Activated CD4-positive, alpha-beta T cell treated with anti-CD3 and anti-CD28 coated beads, Interleukin-2, amount 50 U/mL, for 16 hours (primary cell): Measurements from ENCODE around the gene ARPC1B.
A peak's percentile ranks its signal among the peaks of the same experiment; 100 is the strongest.
"Not testable (repeated sequence)": the region's sequence is repeated elsewhere in the genome, so short reads cannot be mapped to it uniquely, and the experiment has no call there.

Source experiments
- DNase-seq: peaks from one replicate; pipeline ENCODE4 v3.0.0-alpha.2; 2020

The ARPC1B gene

DNA sequence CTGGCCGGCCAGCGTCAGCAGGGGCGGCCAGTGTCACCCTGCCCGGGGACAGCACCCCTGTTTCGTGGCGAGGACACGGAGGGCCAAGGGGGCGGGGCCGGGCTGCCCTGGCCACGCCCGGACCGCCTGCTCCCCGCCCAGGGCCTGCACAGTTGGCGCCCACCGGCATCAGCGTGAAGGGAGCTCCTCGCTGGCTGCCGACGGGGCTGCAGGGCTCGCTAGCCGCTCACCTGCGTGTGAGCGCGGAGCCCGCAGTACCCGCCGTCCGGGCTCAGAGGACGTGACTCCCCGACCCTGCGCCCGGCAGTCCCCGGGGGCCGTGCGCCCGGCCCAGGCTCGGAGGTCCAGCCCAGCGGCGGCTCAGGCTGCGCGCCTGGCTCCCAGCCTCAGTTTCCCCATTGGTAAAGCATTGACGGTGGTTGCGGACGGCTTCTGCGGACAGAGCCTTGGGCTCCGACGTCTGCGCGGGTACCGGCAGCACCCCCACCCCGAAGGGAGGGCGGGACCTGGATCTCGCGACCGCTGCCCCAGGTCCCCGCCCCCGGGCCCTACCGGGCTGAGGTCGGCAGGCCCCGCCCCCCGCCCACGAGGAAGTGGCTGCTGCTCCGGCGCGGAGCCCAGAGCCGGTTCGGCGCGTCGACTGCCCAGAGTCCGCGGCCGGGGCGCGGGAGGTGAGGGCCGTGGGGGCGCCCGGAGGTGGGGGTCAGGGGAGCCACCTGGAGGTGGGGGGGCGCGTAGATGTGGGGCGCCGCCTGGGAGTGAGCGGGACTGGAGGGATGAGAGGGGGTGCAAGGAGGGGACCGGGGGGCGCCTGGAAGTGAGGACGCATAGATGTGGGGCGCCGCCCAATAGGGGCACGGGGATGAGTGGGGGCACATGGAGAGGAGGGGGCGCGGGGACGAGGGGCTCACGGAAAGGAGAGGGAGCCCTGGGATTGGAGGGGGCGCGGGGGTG lies at the start of gene ARPC1B:
TSS of gene ARPC1B (plus strand) at position 620 of the 954 bp plus-strand sequence. CDS start 10,985 bp downstream, outside the sequence.
- DNase-seq = peak; percentile 86

DNA sequence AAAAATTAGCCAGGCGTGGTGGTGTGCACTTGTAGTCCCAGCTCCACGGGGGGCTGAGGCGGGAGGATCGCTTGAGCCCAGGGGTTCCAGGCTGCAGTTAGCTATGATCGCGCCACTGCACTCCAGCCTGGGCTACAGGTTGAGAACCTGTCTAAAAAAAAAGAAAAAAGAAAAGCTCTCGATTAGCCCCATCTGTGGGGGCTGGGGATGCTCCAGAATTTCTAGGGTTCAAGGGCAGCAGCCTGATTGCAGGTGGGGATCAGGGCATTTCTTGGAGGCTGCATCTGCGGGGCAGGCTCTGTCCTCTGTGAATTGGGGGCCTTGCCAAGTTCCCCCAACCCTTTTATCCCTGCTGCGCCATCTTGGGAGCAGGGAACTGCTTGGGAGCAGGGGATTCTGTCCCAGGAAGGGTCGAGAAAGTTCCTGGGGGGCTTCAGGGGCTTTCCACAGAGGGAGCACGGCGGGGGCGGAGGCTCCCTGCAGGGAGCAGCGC lies 49.5 kb upstream of the ARPC1B start:
- no peak for DNase-seq

DNA sequence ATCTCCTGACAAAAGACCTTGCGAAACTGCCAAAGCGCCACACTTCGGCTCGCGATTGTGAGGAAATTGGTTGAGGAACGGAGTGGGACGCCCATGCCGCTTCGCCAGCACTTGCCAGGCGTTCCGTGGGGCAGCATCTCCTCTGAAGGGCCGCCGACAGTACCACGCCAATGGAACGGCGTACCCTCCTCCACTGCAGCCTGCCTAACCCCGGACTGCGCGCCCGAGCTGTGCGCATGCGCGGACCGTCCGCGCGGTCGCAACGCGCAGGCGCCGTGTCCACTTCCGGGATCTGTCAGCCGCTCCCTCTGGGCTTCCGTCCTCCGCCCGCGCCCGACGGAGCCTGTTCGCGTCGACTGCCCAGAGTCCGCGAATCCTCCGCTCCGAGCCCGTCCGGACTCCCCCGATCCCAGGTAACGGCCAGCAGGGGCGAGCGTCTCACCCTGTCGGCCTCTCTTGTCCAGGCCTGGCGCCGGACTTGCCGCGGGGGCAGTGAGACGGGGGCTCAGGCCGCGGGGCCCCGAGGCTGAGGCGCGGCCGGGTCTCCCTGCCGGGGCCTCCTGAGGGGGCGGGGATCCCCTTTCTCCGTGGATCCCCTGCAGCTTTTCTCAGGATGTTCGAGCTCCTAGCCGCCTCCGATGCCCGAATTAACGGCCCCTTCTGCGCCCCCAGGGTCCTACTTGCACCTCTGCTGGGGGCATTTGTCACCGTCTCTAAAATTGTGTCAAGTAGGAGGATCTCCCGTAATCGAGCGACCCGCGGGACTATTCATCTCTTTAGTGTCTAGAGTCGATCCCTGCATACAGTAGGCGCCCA lies 48.7 kb upstream of the ARPC1B start, which contains the start of gene ARPC1A:
TSS of gene ARPC1A (plus strand) at position 307 of the 816 bp plus-strand sequence. CDS start 7,456 bp downstream, outside the sequence.
- peak; percentile 93 for DNase-seq

DNA sequence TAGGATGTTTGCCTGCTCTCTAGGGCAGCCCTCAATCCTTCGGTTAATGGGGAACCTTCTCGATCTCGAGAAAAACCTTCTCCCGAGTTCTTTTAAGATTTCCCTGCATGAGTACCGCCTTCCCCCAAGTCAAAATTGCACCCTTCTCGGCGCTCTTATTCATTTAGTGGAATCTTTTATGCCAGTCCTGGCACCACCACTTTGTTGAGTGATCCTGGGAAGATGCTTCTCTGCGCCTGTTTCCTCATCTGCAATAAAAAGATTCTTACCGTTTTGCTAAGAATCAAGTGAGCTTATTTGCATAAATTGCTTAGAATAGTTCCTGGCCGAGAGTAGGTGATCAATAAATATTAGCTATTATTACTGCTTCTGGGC lies 48.1 kb upstream of the ARPC1B start:
- no peak for DNase-seq

DNA sequence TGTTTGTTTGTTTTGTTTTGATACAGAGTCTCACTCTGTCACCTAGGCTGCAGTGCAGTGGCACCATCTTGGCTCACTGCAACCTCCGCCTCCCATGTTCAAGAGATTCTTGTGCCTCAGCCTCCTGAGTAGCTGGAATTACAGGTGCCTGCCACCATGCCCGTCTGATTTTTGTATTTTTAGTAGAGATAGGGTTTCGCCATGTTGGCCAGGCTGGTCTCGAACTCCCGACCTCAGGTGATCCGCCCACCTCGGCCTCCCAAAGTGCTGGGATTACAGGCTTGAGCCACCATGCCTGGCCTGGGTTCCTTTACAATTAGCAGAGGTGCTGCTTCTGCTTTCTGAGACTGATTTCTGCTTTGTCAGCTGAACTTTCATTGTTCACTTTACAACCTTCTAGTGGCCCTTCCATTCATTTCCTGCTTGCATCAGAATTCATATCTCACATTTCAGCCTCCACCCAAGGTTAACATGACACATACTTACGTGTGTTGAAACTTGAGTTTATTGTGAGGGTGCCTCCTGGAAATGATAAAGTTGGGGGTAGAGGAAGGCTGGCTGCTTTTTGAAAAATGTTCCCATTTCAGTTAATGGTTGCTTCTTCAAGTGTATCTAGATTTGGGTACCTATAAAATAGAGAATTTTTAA lies 44.1 kb upstream of the ARPC1B start:
- peak; percentile 74 for DNase-seq

DNA sequence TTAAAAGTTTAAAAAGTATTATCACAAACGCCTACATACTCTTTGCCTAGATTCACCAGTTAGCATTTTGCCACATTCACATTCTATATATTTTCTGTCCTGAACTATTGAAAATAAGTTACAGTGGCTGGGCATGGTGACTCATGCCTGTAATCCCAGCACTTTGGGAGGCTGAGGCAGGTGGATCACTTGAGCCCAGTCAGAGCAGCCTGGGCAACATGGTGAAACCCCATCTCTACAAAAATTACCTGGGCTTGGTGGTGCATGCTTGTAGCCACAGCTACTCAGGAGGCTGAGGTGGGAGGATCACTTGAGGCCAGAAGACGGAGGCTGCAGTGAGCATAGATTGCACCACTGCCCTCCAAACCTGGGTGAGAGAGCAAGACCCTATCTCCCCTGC lies 43.5 kb upstream of the ARPC1B start:
- DNase-seq = no peak

DNA sequence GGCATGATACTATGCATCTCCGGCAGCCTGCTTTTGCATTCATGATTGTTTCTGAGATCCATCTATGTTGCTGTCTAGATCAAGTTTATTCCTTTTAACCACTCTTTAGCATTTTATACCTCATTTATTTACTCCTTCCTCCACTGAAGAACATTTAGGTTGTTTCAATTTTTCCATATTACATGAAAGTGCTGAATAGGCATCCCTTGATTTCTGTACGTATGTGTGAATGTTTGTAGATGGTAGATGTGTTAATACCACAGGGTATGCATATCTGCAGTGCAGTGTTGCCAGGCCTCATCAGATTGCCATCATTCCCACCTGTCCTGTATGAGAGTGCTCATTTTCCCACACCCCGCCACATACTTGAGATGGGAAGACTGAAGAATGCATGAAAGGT lies 34.9 kb upstream of the ARPC1B start:
- no peak for DNase-seq

DNA sequence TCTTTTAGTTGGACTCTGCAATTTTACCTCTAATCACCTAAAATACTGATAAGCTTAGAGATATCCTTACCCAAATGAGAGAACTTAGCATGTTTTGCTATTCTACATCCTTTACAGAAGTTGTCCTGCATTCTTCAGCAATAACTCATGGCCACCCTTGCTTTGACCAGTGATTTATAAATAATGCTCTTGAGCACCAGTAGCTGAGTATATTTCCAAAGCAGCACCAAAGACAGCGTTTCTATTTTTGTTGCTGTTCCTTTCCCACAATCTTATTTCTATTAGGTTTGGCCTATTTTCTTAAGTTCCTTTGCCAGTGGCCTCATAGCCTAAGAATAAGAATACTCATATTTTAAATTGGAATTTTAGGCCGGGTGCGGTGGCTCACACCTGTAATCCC lies 33.9 kb upstream of the ARPC1B start:
- no peak for DNase-seq

DNA sequence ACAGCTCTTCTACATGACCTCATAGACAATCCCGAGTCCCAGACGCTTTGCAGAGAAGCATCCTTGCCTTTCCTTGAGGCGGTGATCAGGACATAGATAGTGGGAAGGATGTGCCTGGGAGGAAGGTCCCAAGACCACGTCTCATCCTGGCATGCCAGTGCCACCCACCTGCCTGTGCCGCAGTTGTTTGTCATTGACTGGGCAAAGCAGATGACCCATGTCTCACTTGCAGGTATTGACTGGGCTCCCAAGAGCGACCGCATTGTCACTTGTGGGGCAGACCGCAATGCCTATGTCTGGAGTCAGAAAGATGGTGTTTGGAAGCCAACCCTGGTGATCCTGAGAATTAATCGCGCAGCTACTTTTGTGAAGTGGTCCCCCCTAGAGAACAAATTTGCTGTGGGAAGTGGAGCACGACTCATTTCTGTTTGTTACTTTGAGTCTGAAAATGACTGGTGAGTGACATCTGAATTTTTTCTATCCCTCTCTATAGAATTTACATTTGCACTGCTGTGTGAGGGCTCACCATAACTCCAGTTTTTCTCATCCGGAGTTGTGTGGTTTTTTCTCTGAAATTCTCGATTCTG lies 30.4 kb upstream of the ARPC1B start:
- no peak for DNase-seq

DNA sequence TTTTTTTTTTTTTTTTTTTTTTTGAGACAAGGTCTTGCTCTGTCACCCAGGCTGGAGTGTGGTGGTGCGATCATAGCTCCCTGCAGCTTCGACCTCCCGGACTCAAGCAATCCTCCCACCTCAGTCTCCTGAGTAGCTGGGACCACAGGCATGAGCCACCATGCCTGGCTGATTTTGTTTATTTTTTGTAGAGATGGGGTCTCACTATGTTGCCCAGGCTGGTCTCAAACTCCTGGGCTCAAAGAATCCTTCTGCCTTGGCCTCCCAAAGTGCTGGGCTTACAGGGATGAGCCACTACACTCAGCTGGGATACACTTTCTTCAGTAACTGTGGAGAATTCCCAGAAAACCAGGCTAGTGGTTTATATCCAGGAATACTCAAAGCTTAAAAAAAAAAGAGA lies 23.9 kb upstream of the ARPC1B start:
- not testable (repeated sequence) for DNase-seq

DNA sequence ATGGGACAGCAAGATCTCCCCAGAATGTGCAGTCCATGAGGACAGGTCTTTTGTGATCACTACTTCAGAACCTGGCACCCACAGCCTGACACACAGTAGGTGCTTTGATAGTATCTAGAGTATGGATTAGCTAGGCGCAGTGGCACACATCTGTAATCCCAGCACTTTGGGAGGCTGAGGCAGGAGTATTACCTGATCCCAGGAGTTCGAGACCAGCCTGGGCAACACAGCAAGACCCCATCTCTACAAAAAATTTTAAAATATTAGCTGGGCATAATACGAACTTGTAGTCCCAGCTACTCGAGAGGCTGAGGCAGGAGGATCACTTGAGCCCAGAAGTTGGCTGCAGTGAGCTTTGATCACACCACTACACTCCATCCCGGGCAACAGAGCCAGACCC lies 22.3 kb upstream of the ARPC1B start:
- no peak for DNase-seq

DNA sequence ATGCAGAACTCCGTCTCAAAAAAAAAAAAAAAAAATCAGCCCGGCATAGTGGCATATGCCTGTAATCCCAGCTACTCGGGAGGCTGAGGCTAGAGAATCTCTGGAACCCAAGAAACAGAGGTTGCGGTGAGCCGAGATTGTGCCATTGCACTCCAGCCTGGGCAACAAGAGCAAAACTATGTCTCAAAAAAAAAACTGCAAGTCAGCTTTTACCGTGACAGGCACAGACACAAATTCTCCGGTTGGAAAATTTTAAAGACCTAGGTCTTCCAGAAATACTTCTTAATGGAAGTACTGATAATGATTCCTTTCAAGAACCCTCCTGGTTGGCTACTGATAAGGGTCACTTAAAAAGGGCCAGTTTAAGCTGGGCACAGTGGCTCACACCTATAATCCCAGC lies 19.4 kb upstream of the ARPC1B start:
- no peak for DNase-seq

DNA sequence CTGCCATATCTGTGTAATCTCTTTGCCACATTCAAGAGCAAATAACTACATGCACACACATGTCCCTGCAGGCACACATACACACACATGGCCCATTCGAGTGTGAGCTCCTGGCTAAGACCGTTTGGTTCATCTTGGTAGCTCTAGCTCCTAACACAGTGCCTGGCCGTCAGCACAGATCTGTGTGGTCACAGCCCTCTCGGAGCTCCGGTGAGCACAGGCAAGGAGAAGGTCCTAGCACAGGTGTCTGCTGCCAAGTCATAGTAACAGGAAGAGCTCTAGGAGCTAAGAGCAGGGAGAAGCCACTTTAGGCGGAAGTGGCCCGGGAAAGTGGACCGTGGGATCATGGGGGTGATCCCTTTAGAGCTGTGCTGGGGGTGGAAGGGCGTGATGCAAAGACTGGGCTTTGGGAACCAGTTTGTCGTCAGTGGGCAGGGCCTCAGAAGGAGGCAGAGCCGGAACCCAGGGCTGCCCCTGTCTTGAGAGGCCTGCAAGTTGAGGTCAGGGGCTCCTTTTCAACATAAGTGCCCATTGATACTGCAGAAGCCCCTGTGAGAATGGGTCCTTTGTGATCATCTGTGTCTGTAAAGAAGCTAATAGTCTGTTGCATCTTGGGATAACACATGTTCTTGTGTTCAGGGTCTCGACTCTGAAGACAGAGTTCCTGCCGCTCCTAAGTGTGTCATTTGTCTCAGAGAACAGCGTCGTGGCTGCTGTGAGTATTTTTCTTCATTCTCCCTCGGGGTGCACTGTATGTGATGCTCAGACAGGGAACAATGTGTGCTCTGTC lies 16.6 kb upstream of the ARPC1B start:
- DNase-seq = no peak

DNA sequence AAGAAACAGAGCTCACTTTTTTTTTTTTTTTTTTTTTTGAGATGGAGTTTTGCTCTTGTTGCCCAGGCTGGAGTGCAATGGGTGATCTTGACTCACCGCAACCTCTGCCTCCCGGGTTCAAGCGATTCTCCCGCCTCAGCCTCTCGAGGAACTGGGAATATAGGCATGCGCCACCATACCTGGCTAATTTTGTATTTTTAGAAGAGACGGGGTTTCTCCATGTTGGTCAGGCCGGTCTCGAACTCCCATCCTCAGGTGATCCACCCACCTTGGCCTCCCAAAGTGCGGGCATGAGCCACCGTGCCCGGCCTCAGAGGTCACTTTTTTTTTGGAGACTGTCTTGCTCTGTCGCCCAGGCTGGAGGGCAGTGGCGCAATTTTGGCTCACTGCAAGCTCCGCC lies 16.0 kb upstream of the ARPC1B start:
- not testable (repeated sequence) for DNase-seq

DNA sequence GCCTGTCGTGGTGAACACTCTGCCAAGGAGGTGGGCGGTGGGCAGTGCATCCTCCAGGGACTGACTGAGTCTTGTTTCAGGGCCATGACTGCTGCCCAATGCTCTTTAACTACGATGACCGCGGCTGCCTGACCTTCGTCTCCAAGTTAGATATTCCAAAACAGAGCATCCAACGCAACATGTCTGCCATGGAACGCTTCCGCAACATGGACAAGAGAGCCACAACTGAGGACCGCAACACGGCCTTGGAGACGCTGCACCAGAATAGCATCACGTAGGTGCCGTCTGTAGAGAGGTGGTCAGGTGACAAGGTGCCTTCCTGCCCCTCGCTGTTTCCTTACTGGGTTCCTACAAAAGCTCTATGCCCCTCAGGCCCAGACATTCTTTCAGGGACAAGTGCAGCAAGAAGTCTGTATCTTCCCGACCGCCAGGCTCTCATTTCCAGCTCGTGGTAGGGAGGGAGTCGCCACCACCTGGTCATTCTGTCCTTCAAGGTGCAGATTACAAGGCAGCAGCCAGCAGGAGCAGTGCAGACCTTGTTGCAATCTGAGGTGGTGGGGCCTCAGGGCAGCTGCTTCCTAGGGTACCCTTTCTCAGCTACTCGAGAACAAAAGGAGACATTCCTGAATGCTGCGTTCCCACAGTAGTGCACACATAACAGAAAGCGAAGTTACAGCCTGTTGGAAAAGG lies 14.9 kb upstream of the ARPC1B start:
- no peak for DNase-seq

DNA sequence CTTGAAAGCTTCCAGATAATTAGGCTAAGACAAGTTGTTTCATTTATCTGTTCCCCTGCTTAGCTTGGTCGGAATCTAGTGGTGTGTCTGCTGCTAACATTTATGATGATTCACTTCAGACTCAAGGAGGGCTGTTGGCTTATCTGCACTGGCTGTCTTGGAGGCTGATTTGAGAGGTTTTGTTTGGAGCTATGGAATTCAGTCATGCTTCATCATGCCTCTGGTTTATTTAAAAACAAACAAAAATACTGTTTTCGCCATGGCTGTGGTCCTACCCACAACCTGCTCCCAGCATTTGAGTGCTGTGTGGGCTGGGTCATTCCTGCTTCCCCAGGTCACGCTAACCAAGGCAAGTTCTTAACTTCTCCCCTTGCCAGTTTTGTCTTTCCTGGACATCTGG lies 11.7 kb upstream of the ARPC1B start:
- DNase-seq = no peak

DNA sequence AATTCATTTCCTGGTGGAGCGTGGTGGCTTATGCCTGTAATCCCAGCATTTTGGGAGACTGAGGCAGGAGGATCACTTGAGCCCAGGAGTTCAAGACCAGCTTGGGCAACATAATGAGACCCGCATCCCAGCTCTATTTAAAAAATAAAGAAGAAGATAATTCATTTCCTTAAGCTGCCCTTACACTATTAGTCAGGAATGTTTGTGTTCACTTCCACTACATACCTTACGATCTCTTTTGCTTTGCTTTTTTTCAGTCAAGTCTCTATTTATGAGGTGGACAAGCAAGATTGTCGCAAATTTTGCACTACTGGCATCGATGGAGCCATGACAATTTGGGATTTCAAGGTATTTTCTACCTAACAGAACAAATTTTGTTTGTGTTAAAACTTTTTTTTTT lies 11.2 kb upstream of the ARPC1B start:
- DNase-seq = no peak

DNA sequence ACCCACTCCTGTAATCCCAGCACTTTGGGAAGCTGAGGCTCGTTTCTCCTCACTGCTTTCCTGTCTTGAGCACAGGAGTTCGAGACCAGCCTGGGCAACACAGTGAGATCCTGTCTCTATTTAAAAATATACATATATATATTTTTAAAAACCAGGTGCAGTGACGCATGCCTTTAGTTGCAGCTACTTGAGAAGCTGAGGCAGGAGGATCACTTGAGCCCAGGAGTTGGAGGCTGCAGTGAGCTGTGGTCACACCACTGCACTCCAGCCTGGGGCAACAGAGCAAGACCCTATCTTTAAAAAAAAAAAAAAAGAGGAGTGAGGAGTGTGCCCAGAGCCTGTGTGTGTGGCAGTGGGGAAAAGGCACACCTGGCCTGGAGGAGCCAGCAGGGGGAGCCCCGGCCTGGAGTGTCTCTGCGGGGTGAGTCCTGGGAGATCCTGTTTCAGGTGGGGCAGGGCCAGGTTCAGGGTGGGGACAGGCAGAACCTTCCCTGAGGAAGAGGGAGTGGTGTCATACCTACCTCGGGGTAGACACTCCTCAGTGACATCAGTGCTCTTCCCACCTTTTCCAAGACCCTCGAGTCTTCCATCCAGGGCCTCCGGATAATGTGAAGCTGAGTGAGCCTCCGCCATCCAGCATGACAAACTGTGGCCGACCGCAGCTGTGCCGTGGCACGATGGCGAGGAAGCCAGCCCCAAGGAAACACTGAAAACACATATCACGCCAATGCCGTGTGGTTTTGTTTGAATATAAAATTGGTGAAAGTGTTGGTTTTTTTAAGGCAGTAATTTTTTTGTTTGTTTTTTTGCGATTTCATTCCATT lies 9.0 kb upstream of the ARPC1B start:
- peak; percentile 40 for DNase-seq

DNA sequence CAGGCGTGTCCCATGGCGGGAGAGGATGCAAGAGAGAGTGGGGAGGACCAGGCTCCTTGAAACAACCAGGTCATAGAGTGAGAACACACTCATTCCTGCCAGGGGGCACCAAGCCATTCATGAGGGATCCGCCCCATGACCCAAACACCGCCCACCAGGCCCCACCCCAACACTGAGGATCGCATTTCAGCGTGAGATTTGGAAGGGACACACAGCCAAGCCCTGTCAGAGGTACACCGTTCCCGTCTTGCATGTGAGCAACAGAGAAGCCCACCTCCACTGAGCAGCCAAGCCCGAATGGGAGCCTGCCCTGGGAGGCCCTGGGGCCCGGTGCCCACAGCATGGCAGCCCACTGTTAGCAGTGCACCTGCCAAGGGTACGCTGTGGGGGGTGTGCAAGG lies 7.9 kb upstream of the ARPC1B start:
- DNase-seq = no peak

DNA sequence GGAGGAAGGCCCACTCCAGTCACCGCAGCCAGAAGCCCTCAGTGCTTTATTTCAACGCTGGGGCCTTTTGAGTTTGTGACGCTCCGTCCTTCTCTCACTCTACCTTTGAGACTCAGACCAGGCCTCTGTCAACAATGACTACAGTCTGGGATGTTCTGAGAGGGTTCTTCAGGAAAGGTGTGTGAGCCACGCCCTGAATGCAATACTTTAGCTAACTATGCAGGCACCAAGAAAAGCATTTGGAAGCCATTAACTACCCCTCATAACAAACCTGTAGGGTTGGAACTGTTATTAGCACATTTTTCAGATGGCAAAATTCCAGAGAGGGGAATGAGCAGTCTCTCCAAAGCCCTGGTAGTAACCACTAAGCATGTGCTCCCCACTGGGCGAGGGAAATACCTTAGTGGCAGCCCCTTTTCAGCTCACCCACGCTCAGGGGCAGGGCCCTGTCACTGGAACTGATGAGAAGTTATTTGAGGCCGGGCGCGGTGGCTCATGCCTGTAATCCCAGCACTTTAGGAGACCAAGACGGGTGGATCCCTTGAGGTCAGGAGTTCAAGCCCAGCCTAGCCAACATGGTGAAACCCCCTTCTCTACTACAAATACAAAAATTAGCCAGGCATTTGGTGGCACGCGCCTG lies 5.7 kb upstream of the ARPC1B start:
- no peak for DNase-seq
